Peyer's patch (tissue), 4 donors: Measurements from ENCODE around the gene CLSTN1. TPM values are rescaled to one million over a fixed set of nuclear protein-coding genes. Genes with fewer than 3 reads are reported as not detected.

Source experiments
- DNase-seq, 3 donors: peaks; one replicate each; pipeline ENCODE4 v3.0.0-alpha.2; 2017 to 2019
- H3K27ac ChIP-seq, 4 donors: fragments of 200-600 bp; sonication (generic); one replicate each; pipeline ENCODE4 v1.5.1; 2016 to 2019
- H3K27me3 ChIP-seq, 2 donors: fragments of 200-600 bp; sonication (generic); one replicate each; pipeline ENCODE4 v1.5.1; 2019
- H3K36me3 ChIP-seq, 3 donors: fragments of 200-600 bp; sonication (generic); one replicate each; pipeline ENCODE4 v1.5.1; 2016 to 2019
- H3K4me1 ChIP-seq, 4 donors: fragments of 200-600 bp; sonication (generic); one replicate each; pipeline ENCODE4 v1.5.1; 2016 to 2019
- H3K4me3 ChIP-seq, 4 donors: fragments of 200-600 bp; sonication (generic); 1 replicate in 3 of 4; 2 replicates in 1 of 4; pipeline ENCODE4 v1.5.1; 2016 to 2019; ENCODE audit warnings: mild to moderate bottlenecking in 1 of 4
- H3K9me3 ChIP-seq, 4 donors: fragments of 200-600 bp; sonication (generic); one replicate each; pipeline ENCODE4 v1.5.1; 2016 to 2019; ENCODE audit warnings: mild to moderate bottlenecking in 1 of 4
- CTCF ChIP-seq, 6 experiments: fragments of 450-650 bp in 4 of 6; fragments of 200-600 bp in 2 of 6; sonication (generic) in 1 of 6; IDR thresholded peaks; one replicate each; pipeline ENCODE4 v1.5.1; 2017 to 2019; ENCODE audit warnings: antibody characterized with exemption in 6 of 6, mild to moderate bottlenecking in 3 of 6, moderate library complexity in 1 of 6
- POLR2A ChIP-seq, 2 donors: fragments of 450-650 bp; IDR thresholded peaks; one replicate each; pipeline ENCODE4 v1.5.1; 2017; ENCODE audit warnings: antibody characterized with exemption in 2 of 2, mild to moderate bottlenecking in 2 of 2, moderate library complexity in 2 of 2
- total RNA-seq, 4 donors: library from RNA; depleted of rRNA; stranded (reverse); fragments of >200 nt; gene quantifications; one replicate each; pipeline ENCODE4 v1.1.0, GENCODE V29; 2016

CLSTN1 gene
- total RNA-seq, 4 donors from 2014 or later = 47.9 to 107 (median 103) TPM

GRCh38 chr1:9687120-9687873 lies 136.5 kb downstream of the CLSTN1 start:
- Histone ChIP-seq H3K4me1 (peaks cover 6 to 39% (median 23%) of the 10 kb centered on the region in 4 donors), H3K27me3 (no peaks in the 10 kb centered on the region), H3K36me3 (no peaks in the 10 kb centered on the region), H3K9me3 (peaks cover 0 to 4% (median 0%) of the 10 kb centered on the region in 4 donors), H3K27ac (peak overlapping the region; percentile 28 to 87 (median 38)), H3K4me3 (peak overlapping the region; percentile 48 to 86 (median 56))
- peak; percentile 55 to 79 (median 78) for DNase-seq
- TF ChIP-seq POLR2A (IDR thresholded peaks at IDR 0.05) (no peak), CTCF (IDR thresholded peaks at IDR 0.05) (no peak)

- H3K36me3 ChIP-seq = no peaks in the 10 kb centered on the region
- peaks cover 0 to 4% (median 0%) of the 10 kb centered on the region in 4 donors for H3K9me3 ChIP-seq
- H3K4me1 ChIP-seq = peaks cover 6 to 30% (median 19%) of the 10 kb centered on the region in 4 donors
- H3K27ac ChIP-seq = peak overlapping the region in 1 of 4 donors; percentile 38
- no peak for TF ChIP-seq POLR2A (IDR thresholded peaks at IDR 0.05)
- TF ChIP-seq CTCF (IDR thresholded peaks at IDR 0.05) = no peak
- no peaks in the 10 kb centered on the region for H3K27me3 ChIP-seq
- H3K4me3 ChIP-seq = no peak overlapping the region
- DNase-seq = no peak
Measured at GRCh38 chr1:9684801-9685200, 139.0 kb downstream of the CLSTN1 start.

- Histone ChIP-seq H3K27ac (peak overlapping the region in 1 of 4 donors; percentile 42), H3K27me3 (no peaks in the 10 kb centered on the region), H3K4me1 (peaks cover 0 to 11% (median 2%) of the 10 kb centered on the region in 4 donors), H3K9me3 (no peaks in the 10 kb centered on the region), H3K36me3 (no peaks in the 10 kb centered on the region), H3K4me3 (no peak overlapping the region)
- TF ChIP-seq POLR2A (IDR thresholded peaks at IDR 0.05) (no peak), CTCF (IDR thresholded peaks at IDR 0.05) (no peak)
- peak in 2 of 3 donors; percentile 58 to 72 for DNase-seq
Measured at GRCh38 chr1:9680828-9681227, 142.9 kb downstream of the CLSTN1 start.

GRCh38 chr1:9680091-9680490 lies 143.7 kb downstream of the CLSTN1 start:
- TF ChIP-seq CTCF (IDR thresholded peaks at IDR 0.05) (no peak), POLR2A (IDR thresholded peaks at IDR 0.05) (no peak)
- Histone ChIP-seq H3K36me3 (no peaks in the 10 kb centered on the region), H3K9me3 (no peaks in the 10 kb centered on the region), H3K4me3 (no peak overlapping the region), H3K27me3 (no peaks in the 10 kb centered on the region), H3K27ac (no peak overlapping the region), H3K4me1 (peaks cover 0 to 11% (median 2%) of the 10 kb centered on the region in 4 donors)
- DNase-seq = no peak

Other genes with a start within 250 kb of the CLSTN1 start
- 1 to 10 TPM; 3.3 to 9.9 (median 8.7) TPM for gene TMEM201, start 235.1 kb downstream of the CLSTN1 start, total RNA-seq
- 10 to 100 TPM in 2 of 4 donors, 1 to 10 TPM in 2; 2.8 to 34.7 (median 7.6) TPM for gene PIK3CD, start 172.2 kb downstream of the CLSTN1 start, total RNA-seq
- gene CTNNBIP1, start 86.3 kb upstream of the CLSTN1 start, total RNA-seq = 10 to 100 TPM; 24.0 to 30.5 (median 28.5) TPM
- 10 to 100 TPM; 20.2 to 38.8 (median 31.6) TPM for gene LZIC, start 119.4 kb upstream of the CLSTN1 start, total RNA-seq
- 10 to 100 TPM in 3 of 4 donors, 1 to 10 TPM in 1; 5.8 to 27.9 (median 18.8) TPM for gene NMNAT1, start 119.5 kb upstream of the CLSTN1 start, total RNA-seq
- 1 to 10 TPM in 1 of 4 donors, not detected in 3; 2.3 TPM for gene RBP7, start 173.3 kb upstream of the CLSTN1 start, total RNA-seq
- 100 to 1,000 TPM in 1 of 4 donors, 10 to 100 TPM in 3; 40.3 to 102 (median 67.8) TPM for gene UBE4B, start 209.0 kb upstream of the CLSTN1 start, total RNA-seq